ENCODE measurements around the gene RHOJ. TPM values are rescaled to one million over a fixed set of nuclear protein-coding genes. Genes with fewer than 3 reads are reported as not detected.

The RHOJ gene
- total and polyA plus RNA-seq, 9 of the 15 experiments (the other 6 are each of a cell fraction or from before 2014, with no cell fraction given) = not detected

DNA sequence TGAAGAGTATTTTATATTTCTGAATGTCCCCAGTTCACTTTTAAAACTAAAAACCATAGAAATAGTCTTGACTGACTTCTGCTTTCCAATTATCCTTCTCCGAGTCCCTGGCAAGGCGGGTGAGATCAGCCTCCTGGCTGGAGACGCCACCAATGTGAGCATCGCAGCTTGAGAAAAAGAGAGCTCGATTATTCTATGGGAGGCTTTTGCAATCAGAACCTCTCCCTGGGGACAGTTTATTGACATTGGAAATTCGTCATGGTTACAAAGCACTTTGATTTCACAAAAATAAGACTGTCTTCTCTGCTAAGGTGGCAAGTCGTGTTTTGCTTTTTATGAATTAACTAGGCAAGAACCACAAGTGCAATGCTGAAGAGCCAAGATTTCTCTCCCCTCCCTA, 138.1 kb downstream of the RHOJ start:
- intact Hi-C loops (cut with micrococcal nuclease) (no loop called here), in situ Hi-C loops (cut with MboI) (no loop called here)
- Histone ChIP-seq H3K9me1 (ENCODE audit: control insufficient read depth, insufficient read depth, low read length) (no peaks in the 10 kb centered on the region), H3K4me3 (no peak overlapping the region), H3K4me1 (replicated peaks in 1 of 2; ENCODE audit: control insufficient read depth in 2 of 2, insufficient read depth in 2 of 2, low read length in 2 of 2) (no peaks in the 10 kb centered on the region), H3K27me3 (ENCODE audit: control insufficient read depth in 2 of 2, insufficient read depth in 2 of 2, low read length in 2 of 2) (no peaks in the 10 kb centered on the region; a peak in 2 of 5 replicates), H3K9ac (ENCODE audit: insufficient read depth in 1 of 2, low read depth in 2 of 2, low read length in 2 of 2) (no peak overlapping the region), H3K79me2 (ENCODE audit: control insufficient read depth, insufficient read depth, low read length) (no peaks in the 10 kb centered on the region), H3K36me3 (ENCODE audit: control insufficient read depth, insufficient read depth, low read length) (no peaks in the 10 kb centered on the region), H3K4me2 (ENCODE audit: insufficient read depth, low read length) (no peak overlapping the region), H3K27ac (ENCODE audit: extremely low read depth, low read depth, low read length) (no peak overlapping the region), H2AFZ (ENCODE audit: low read depth, low read length) (no peak overlapping the region), H4K20me1 (replicated peaks; ENCODE audit: control insufficient read depth, insufficient read depth, low read length) (no peaks in the 10 kb centered on the region), H3K9me3 (replicated peaks; ENCODE audit: control insufficient read depth, insufficient read depth, low read depth, low read length) (no peaks in the 10 kb centered on the region)
- no peak for DNase-seq (ENCODE audit: extremely low read depth in 1 of 4, low spot score in 3 of 4)
- ChIA-PET POLR2A (no interaction called here), CTCF (ENCODE audit: low intra/inter-chr PET ratio) (no interaction called here)
- TF ChIP-seq MAZ (CRISPR knock-in tag; conservative IDR thresholded peaks at IDR 0.05 in 1 of 2, IDR thresholded peaks at IDR 0.05 in 1 of 2) (no peak), ZBTB26 (CRISPR knock-in tag; IDR thresholded peaks at IDR 0.05) (no peak)
- FAIRE-seq = no peak
- BruUV-seq (replicated peaks) = no TSS peak
- no peak for ATAC-seq
- 2% methylated on average over 7 of the region's 7 CpGs for WGBS (ENCODE audit: insufficient coverage, low coverage, missing lambda C conversion rate)

Other genes starting within 250 kb of the RHOJ start
- 0.98 and 1.6 TPM in 2 replicates for gene KCNH5, start 159.0 kb upstream of the RHOJ start, total RNA-seq (2014; rRNA removed)
- 2.3 and 2.4 TPM in 2 replicates for gene KCNH5, start 159.0 kb upstream of the RHOJ start, total RNA-seq (2014; rRNA removed; fragmentation: Illumina TruSeq; extraction: Trizol)
- gene KCNH5, start 159.0 kb upstream of the RHOJ start, total RNA-seq (2015; rRNA removed; fragmentation: Illumina TruSeq; extraction: Trizol) = 1.4 and 1.8 TPM in 2 replicates
- 1.2 and 1.5 TPM in 2 replicates for gene KCNH5, start 159.0 kb upstream of the RHOJ start, total RNA-seq (2021)
- gene KCNH5, start 159.0 kb upstream of the RHOJ start, polyA plus RNA-seq (2011; rRNA removed) = 0.12 and 1.3 TPM in 2 replicates
- gene KCNH5, start 159.0 kb upstream of the RHOJ start, polyA plus RNA-seq (2014; fragmentation: Illumina TruSeq; extraction: Trizol) = 1.4 and 1.7 TPM in 2 replicates
- 1 to 10 TPM; 1.8 to 2.1 TPM for gene KCNH5, start 159.0 kb upstream of the RHOJ start, polyA plus RNA-seq (2014; fragmentation: Nextera tagmentation; extraction: Ambion mirVana)
- 1.1 and 1.9 TPM in 2 replicates for gene KCNH5, start 159.0 kb upstream of the RHOJ start, polyA plus RNA-seq (2014; rRNA removed)
- gene GPHB5, start 114.5 kb downstream of the RHOJ start, total RNA-seq (2014; rRNA removed) = not detected in 2 replicates
- gene GPHB5, start 114.5 kb downstream of the RHOJ start, total RNA-seq (2014; rRNA removed; fragmentation: Illumina TruSeq; extraction: Trizol) = not detected in 2 replicates
- gene GPHB5, start 114.5 kb downstream of the RHOJ start, total RNA-seq (2015; rRNA removed; fragmentation: Illumina TruSeq; extraction: Trizol) = not detected in 2 replicates
- not detected in 2 replicates for gene GPHB5, start 114.5 kb downstream of the RHOJ start, total RNA-seq (2021)
- not detected in 2 replicates for gene GPHB5, start 114.5 kb downstream of the RHOJ start, polyA plus RNA-seq (2011; rRNA removed)
- gene GPHB5, start 114.5 kb downstream of the RHOJ start, polyA plus RNA-seq (2014; fragmentation: Illumina TruSeq; extraction: Trizol) = not detected in 2 replicates
- not detected for gene GPHB5, start 114.5 kb downstream of the RHOJ start, polyA plus RNA-seq (2014; fragmentation: Nextera tagmentation; extraction: Ambion mirVana)
- not detected in 2 replicates for gene GPHB5, start 114.5 kb downstream of the RHOJ start, polyA plus RNA-seq (2014; rRNA removed)